Epithelial cell of esophagus (primary cell): ENCODE results near the gene RELT.

Experiments
- DNase-seq: peaks from one replicate; pipeline ENCODE4 v3.0.0; 2010; ENCODE audit warnings: low read depth
- H3K4me3 ChIP-seq: 2 replicates; pipeline ENCODE4 v1.5.1; 2011; ENCODE audit warnings: mild to moderate bottlenecking, low read length, control low read depth
- CTCF ChIP-seq: IDR thresholded peaks from 2 replicates; pipeline ENCODE4 v1.5.1; 2011; ENCODE audit warnings: low read depth, mild to moderate bottlenecking, low read length, control low read depth, inconsistent platforms; ENCODE audit not compliant: insufficient read depth; ENCODE audit errors: missing control alignments

RELT gene

GRCh38 chr11:73376160-73376802, at the start of gene RELT:
RELT (plus strand) TSS chr11:73376399; CDS start chr11:73389137, 12,738 bp downstream.
- H3K4me3 ChIP-seq, result peak within 1 kb of the TSS; percentile 65
- peak; percentile 93 for DNase-seq
- peak; percentile 63 for TF ChIP-seq CTCF

GRCh38 chr11:73326929-73327811, 49.0 kb upstream of the RELT start:
- no peak for TF ChIP-seq CTCF
- DNase-seq, result peak; percentile 22
- H3K4me3 ChIP-seq, result no peak overlapping the region

- no peak for TF ChIP-seq CTCF
- H3K4me3 ChIP-seq, result no peak overlapping the region
- no peak for DNase-seq
These were observed 48.3 kb upstream of the RELT start for GRCh38 chr11:73327812-73328364.

- DNase-seq, result no peak
- H3K4me3 ChIP-seq, result no peak overlapping the region
- peak; percentile 22 for TF ChIP-seq CTCF
These were observed 45.6 kb upstream of the RELT start for GRCh38 chr11:73330569-73331093.

GRCh38 chr11:73331138-73331916, 44.9 kb upstream of the RELT start:
- no peak for TF ChIP-seq CTCF
- no peak overlapping the region for H3K4me3 ChIP-seq
- DNase-seq, result no peak

GRCh38 chr11:73333173-73333572, 43.0 kb upstream of the RELT start:
- TF ChIP-seq CTCF, result no peak
- DNase-seq, result no peak
- no peak overlapping the region for H3K4me3 ChIP-seq
